DOHH2 (cell line): ENCODE data around the gene FASTKD3.

Experiments used
- H3F3A ChIP-seq: fragments of 200-600 bp; sonication (generic), shearing (Covaris generic); 2 replicates; pipeline ENCODE4 v1.6.0; 2016; ENCODE audit warnings: antibody characterized with exemption, mild to moderate bottlenecking; ENCODE audit not compliant: control insufficient read depth, insufficient read depth
- H3K27ac ChIP-seq: fragments of 200-600 bp; sonication (generic); 2 replicates; pipeline ENCODE4 v1.5.1; 2014; ENCODE audit warnings: low read depth, mild to moderate bottlenecking, low read length, moderate library complexity
- H3K27me3 ChIP-seq: fragments of 200-600 bp; sonication (generic); 2 replicates; pipeline ENCODE4 v1.6.1; 2014; ENCODE audit warnings: mild to moderate bottlenecking, low read length, mixed read lengths; ENCODE audit not compliant: control insufficient read depth
- H3K36me3 ChIP-seq: fragments of 200-600 bp; sonication (generic); 2 replicates; pipeline ENCODE4 v1.6.1; 2014; ENCODE audit warnings: mild to moderate bottlenecking, low read length, moderate library complexity, mixed read lengths; ENCODE audit not compliant: control insufficient read depth
- H3K4me1 ChIP-seq: fragments of 200-600 bp; sonication (generic); 2 replicates; pipeline ENCODE4 v1.6.1; 2014; ENCODE audit warnings: mild to moderate bottlenecking, low read length, mixed read lengths; ENCODE audit not compliant: control insufficient read depth
- H3K4me2 ChIP-seq: fragments of 200-600 bp; sonication (generic); 2 replicates; pipeline ENCODE4 v1.6.0; 2014; ENCODE audit warnings: mild to moderate bottlenecking, low read length, moderate library complexity
- H3K4me3 ChIP-seq: fragments of 200-600 bp; sonication (generic); 2 replicates; pipeline ENCODE4 v1.5.1; 2014; ENCODE audit warnings: mild to moderate bottlenecking, low read length, mixed read lengths
- H3K79me2 ChIP-seq: fragments of 200-600 bp; sonication (generic); 2 replicates; pipeline ENCODE4 v1.6.1; 2014; ENCODE audit warnings: mild to moderate bottlenecking, low read length, mixed read lengths; ENCODE audit not compliant: control insufficient read depth
- H3K9me2 ChIP-seq: fragments of 200-600 bp; sonication (generic); replicated peaks from 2 replicates; pipeline ENCODE4 v1.6.1; 2014; ENCODE audit warnings: mild to moderate bottlenecking, low read length, mixed read lengths; ENCODE audit not compliant: control insufficient read depth
- H3K9me3 ChIP-seq: fragments of 200-600 bp; sonication (generic); 2 replicates; pipeline ENCODE4 v1.6.1; 2014; ENCODE audit warnings: antibody characterized with exemption, low read length, mixed read lengths; ENCODE audit not compliant: control insufficient read depth, insufficient read depth
- H4K20me1 ChIP-seq: fragments of 200-600 bp; sonication (generic); 2 replicates; pipeline ENCODE4 v1.6.0; 2014; ENCODE audit warnings: low read depth, mild to moderate bottlenecking, antibody characterized with exemption, low read length, moderate library complexity; ENCODE audit not compliant: control insufficient read depth, insufficient read depth
- CTCF ChIP-seq: fragments of 200-600 bp; sonication (generic); IDR thresholded peaks from one replicate; pipeline ENCODE4 v1.5.1; 2014; ENCODE audit warnings: antibody characterized with exemption, mild to moderate bottlenecking, low read depth, low read length; ENCODE audit not compliant: poor library complexity, severe bottlenecking
- EZH2phosphoT487 ChIP-seq: fragments of 200-600 bp; sonication (generic); IDR thresholded peaks from 2 replicates; pipeline ENCODE4 v1.6.1; 2017; ENCODE audit warnings: borderline replicate concordance, mild to moderate bottlenecking, antibody characterized with exemption, low read length, moderate library complexity, mixed read lengths

Gene FASTKD3

GRCh38 chr5:7878381-7878873 lies 9.6 kb upstream of the FASTKD3 start:
- Histone ChIP-seq H3K4me1 (no peaks in the 10 kb centered on the region), H3F3A (no peaks in the 10 kb centered on the region), H4K20me1 (peaks cover 3% of the 10 kb centered on the region), H3K9me3 (no peaks in the 10 kb centered on the region), H3K4me3 (no peak overlapping the region), H3K79me2 (peaks cover 79% of the 10 kb centered on the region), H3K9me2 (no peaks in the 10 kb centered on the region), H3K27ac (no peak overlapping the region), H3K27me3 (no peaks in the 10 kb centered on the region), H3K4me2 (no peak overlapping the region), H3K36me3 (peaks cover 99% of the 10 kb centered on the region)
- TF ChIP-seq CTCF (no peak), EZH2phosphoT487 (no peak)

- H3K4me2 ChIP-seq = no peak overlapping the region
- H3K36me3 ChIP-seq = peaks cover 99% of the 10 kb centered on the region
- H3K27ac ChIP-seq = no peak overlapping the region
- no peak for TF ChIP-seq CTCF
- TF ChIP-seq EZH2phosphoT487 = no peak
- H3K9me3 ChIP-seq = no peaks in the 10 kb centered on the region
- H3F3A ChIP-seq = no peaks in the 10 kb centered on the region
- peaks cover 3% of the 10 kb centered on the region for H3K4me1 ChIP-seq
- no peak overlapping the region for H3K4me3 ChIP-seq
- no peaks in the 10 kb centered on the region for H3K27me3 ChIP-seq
- no peaks in the 10 kb centered on the region for H3K9me2 ChIP-seq
- H4K20me1 ChIP-seq = peaks cover 8% of the 10 kb centered on the region
- H3K79me2 ChIP-seq = peaks cover 85% of the 10 kb centered on the region
Measured at GRCh38 chr5:7877851-7878250, 9.0 kb upstream of the FASTKD3 start.

- H3K79me2 ChIP-seq = peaks cover 90% of the 10 kb centered on the region
- no peaks in the 10 kb centered on the region for H3K27me3 ChIP-seq
- no peaks in the 10 kb centered on the region for H3K9me3 ChIP-seq
- peaks cover 12% of the 10 kb centered on the region for H3K4me1 ChIP-seq
- H3K4me3 ChIP-seq = no peak overlapping the region
- H3K27ac ChIP-seq = no peak overlapping the region
- TF ChIP-seq EZH2phosphoT487 = no peak
- TF ChIP-seq CTCF = no peak
- H3K36me3 ChIP-seq = peaks cover 99% of the 10 kb centered on the region
- peaks cover 9% of the 10 kb centered on the region for H4K20me1 ChIP-seq
- H3K4me2 ChIP-seq = no peak overlapping the region
- no peaks in the 10 kb centered on the region for H3F3A ChIP-seq
- no peaks in the 10 kb centered on the region for H3K9me2 ChIP-seq
Measured at GRCh38 chr5:7876867-7877266, 8.0 kb upstream of the FASTKD3 start.
